ENCODE data around the gene MDM2. TPM values are rescaled to one million over a fixed set of nuclear protein-coding genes. Genes with fewer than 3 reads are reported as not detected.

The MDM2 gene
- total and polyA plus RNA-seq, 9 of the 15 experiments (the other 6 are each of a cell fraction or from before 2014, with no cell fraction given): 13.6 to 100 (median 49.0) TPM

- TF ChIP-seq DLX4 (CRISPR knock-in tag; IDR thresholded peaks at IDR 0.05): no peak
- TF ChIP-seq EP400 (IDR thresholded peaks at IDR 0.05): no peak
- no peak for TF ChIP-seq GTF3C2 (IDR thresholded peaks at IDR 0.05; ENCODE audit: borderline replicate concordance, extremely low read depth, insufficient read length)
- TF ChIP-seq ARID2 (IDR thresholded peaks at IDR 0.05): no peak
- TF ChIP-seq, protein P1, sequence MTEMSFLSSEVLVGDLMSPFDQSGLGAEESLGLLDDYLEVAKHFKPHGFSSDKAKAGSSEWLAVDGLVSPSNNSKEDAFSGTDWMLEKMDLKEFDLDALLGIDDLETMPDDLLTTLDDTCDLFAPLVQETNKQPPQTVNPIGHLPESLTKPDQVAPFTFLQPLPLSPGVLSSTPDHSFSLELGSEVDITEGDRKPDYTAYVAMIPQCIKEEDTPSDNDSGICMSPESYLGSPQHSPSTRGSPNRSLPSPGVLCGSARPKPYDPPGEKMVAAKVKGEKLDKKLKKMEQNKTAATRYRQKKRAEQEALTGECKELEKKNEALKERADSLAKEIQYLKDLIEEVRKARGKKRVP (CRISPR knock-in tag; IDR thresholded peaks at IDR 0.05): no peak
- TF ChIP-seq RAD51 (IDR thresholded peaks at IDR 0.05; ENCODE audit: borderline replicate concordance, low read depth): no peak
- TF ChIP-seq XRCC3 (IDR thresholded peaks at IDR 0.05): no peak
- no peak for TF ChIP-seq ZNF778 (CRISPR knock-in tag; IDR thresholded peaks at IDR 0.05)
Measured at GRCh38 chr12:68812553-68813241, 4.7 kb downstream of the MDM2 start (continued).

Measured in K562 (cell line).